Breast epithelium (tissue), 4 donors: ENCODE data around the gene ASXL1. TPM values are rescaled to one million over a fixed set of nuclear protein-coding genes. Genes with fewer than 3 reads are reported as not detected.
A peak's percentile ranks its signal among the peaks of the same experiment; 100 is the strongest.
"Not testable (repeated sequence)": the region's sequence is repeated elsewhere in the genome, so short reads cannot be mapped to it uniquely, and the experiment has no call there.

Experiments
- DNase-seq, 2 donors: peaks; one replicate each; pipeline ENCODE4 v3.0.0-alpha.2; 2019; ENCODE audit warnings: low spot score in 2 of 2
- H3K27ac ChIP-seq, 2 donors: fragments of 200-600 bp; sonication (generic) in 1 of 2; one replicate each; pipeline ENCODE4 v1.5.1; 2016 to 2019; ENCODE audit warnings: mild to moderate bottlenecking in 1 of 2
- H3K27me3 ChIP-seq, 2 donors: fragments of 200-600 bp; sonication (generic) in 1 of 2; one replicate each; pipeline versions ENCODE4 v1.5.1 to v1.6.0; 2017 to 2019; ENCODE audit warnings: control low read depth in 1 of 2, mild to moderate bottlenecking in 1 of 2
- H3K36me3 ChIP-seq: fragments of 200-600 bp; one replicate; pipeline ENCODE4 v1.5.1; 2019
- H3K4me1 ChIP-seq, 2 donors: fragments of 200-600 bp; sonication (generic); one replicate each; pipeline ENCODE4 v1.5.1; 2016 to 2019; ENCODE audit warnings: control low read depth in 1 of 2
- H3K4me3 ChIP-seq, 3 donors: fragments of 200-600 bp; sonication (generic); 1 replicate in 2 of 3; 2 replicates in 1 of 3; pipeline ENCODE4 v1.5.1; 2016 to 2019; ENCODE audit warnings: mild to moderate bottlenecking in 3 of 3, moderate library complexity in 2 of 3
- H3K9me3 ChIP-seq, 2 donors: fragments of 200-600 bp; sonication (generic) in 1 of 2; one replicate each; pipeline ENCODE4 v1.5.1; 2016 to 2019; ENCODE audit warnings: control low read depth in 1 of 2
- POLR2A ChIP-seq: fragments of 450-650 bp; IDR thresholded peaks from one replicate; pipeline ENCODE4 v1.6.1; 2016; ENCODE audit warnings: antibody characterized with exemption, mild to moderate bottlenecking, moderate library complexity
- POLR2AphosphoS5 ChIP-seq, 3 donors: sonication (generic); formaldehyde crosslinking; IDR thresholded peaks; one replicate each; pipeline ENCODE4 v1.6.1; 2017; ENCODE audit warnings: antibody characterized with exemption in 3 of 3
- intact Hi-C: fragments of 100-400 bp; cut with DNase I; formaldehyde crosslinking; loops from one replicate; pipeline ENCODE4 v1.15.1; 2023; ENCODE audit warnings: low total_unique reads
- total RNA-seq, 3 donors: library from RNA; depleted of rRNA; stranded (reverse); fragments of >200 nt; gene quantifications; one replicate each; pipeline ENCODE4 v1.1.0, GENCODE V29; 2016
- TF ChIP-seq, protein P1 (sequence below), 3 donors: fragments of 450-650 bp; IDR thresholded peaks; one replicate each; pipeline ENCODE4 v1.5.1; 2016 to 2017; ENCODE audit warnings: antibody characterized with exemption in 3 of 3, mild to moderate bottlenecking in 3 of 3, moderate library complexity in 3 of 3

ASXL1 gene
- total RNA-seq, 3 donors from 2014 or later, result 73.3 to 102 (median 97.3) TPM

- intact Hi-C loops, result no loop called here
- Histone ChIP-seq H3K4me1 (no peaks in the 10 kb centered on the region), H3K27ac (peak overlapping the region in 1 of 2 donors; percentile 7), H3K9me3 (no peaks in the 10 kb centered on the region), H3K27me3 (no peaks in the 10 kb centered on the region), H3K4me3 (no peak overlapping the region), H3K36me3 (no peaks in the 10 kb centered on the region)
- no peak for DNase-seq
- no peak for TF ChIP-seq POLR2AphosphoS5 (IDR thresholded peaks at IDR 0.05)
- TF ChIP-seq, protein P1, sequence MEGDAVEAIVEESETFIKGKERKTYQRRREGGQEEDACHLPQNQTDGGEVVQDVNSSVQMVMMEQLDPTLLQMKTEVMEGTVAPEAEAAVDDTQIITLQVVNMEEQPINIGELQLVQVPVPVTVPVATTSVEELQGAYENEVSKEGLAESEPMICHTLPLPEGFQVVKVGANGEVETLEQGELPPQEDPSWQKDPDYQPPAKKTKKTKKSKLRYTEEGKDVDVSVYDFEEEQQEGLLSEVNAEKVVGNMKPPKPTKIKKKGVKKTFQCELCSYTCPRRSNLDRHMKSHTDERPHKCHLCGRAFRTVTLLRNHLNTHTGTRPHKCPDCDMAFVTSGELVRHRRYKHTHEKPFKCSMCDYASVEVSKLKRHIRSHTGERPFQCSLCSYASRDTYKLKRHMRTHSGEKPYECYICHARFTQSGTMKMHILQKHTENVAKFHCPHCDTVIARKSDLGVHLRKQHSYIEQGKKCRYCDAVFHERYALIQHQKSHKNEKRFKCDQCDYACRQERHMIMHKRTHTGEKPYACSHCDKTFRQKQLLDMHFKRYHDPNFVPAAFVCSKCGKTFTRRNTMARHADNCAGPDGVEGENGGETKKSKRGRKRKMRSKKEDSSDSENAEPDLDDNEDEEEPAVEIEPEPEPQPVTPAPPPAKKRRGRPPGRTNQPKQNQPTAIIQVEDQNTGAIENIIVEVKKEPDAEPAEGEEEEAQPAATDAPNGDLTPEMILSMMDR (IDR thresholded peaks at IDR 0.05), result no peak
- TF ChIP-seq POLR2A, result no peak
Measured at GRCh38 chr20:32354592-32355416, 3.3 kb upstream of the ASXL1 start.

- Histone ChIP-seq H3K27me3 (no peaks in the 10 kb centered on the region), H3K4me3 (no peak overlapping the region), H3K4me1 (no peaks in the 10 kb centered on the region), H3K27ac (peak overlapping the region in 1 of 2 donors; percentile 9), H3K36me3 (no peaks in the 10 kb centered on the region), H3K9me3 (no peaks in the 10 kb centered on the region)
- intact Hi-C loops, result no loop called here
- TF ChIP-seq POLR2AphosphoS5 (IDR thresholded peaks at IDR 0.05) (no peak), POLR2A (no peak)
- TF ChIP-seq, protein P1 (IDR thresholded peaks at IDR 0.05), result no peak
- DNase-seq, result no peak
Measured at GRCh38 chr20:32355417-32355841, 2.7 kb upstream of the ASXL1 start.

DNA sequence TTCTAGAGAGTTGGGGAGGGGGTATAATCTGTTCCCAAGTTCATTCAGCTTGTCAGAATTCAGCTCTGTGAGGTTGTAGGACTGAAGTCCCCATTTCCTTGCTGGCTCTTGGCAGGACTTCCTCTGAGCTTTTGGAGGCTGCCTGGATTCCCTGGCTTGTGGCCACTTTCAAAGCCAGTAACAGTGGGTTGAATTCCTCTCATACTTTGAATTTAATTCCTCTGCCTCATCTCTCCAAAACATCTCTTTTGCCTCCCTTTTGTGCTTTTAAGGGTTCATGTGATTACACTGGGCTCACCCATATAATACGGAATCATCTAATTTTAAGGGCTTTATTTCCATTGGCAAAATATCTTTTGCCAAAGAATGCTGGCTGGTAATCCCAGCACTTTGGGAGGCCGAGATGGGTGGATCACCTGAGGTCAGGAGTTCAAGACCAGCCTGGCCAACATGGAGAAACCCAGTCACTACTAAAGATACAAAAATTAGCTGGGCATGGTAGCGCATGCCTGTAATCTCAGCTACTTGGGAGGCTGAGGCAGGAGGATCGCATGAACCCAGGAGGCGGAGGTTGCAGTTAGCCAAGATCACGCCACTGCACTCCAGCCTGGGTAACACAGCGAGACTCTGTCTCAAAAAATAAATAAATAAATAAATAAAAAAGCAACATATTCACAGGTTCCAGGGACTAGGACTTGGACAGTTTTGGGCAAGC lies 2.1 kb upstream of the ASXL1 start:
- H3K4me3 ChIP-seq, H3K9me3 ChIP-seq, H3K27me3 ChIP-seq, DNase-seq, H3K36me3 ChIP-seq, H3K4me1 ChIP-seq, intact Hi-C loops: not testable (repeated sequence)
- H3K27ac ChIP-seq, result peak overlapping the region in 1 of 2 donors; percentile 9

DNA sequence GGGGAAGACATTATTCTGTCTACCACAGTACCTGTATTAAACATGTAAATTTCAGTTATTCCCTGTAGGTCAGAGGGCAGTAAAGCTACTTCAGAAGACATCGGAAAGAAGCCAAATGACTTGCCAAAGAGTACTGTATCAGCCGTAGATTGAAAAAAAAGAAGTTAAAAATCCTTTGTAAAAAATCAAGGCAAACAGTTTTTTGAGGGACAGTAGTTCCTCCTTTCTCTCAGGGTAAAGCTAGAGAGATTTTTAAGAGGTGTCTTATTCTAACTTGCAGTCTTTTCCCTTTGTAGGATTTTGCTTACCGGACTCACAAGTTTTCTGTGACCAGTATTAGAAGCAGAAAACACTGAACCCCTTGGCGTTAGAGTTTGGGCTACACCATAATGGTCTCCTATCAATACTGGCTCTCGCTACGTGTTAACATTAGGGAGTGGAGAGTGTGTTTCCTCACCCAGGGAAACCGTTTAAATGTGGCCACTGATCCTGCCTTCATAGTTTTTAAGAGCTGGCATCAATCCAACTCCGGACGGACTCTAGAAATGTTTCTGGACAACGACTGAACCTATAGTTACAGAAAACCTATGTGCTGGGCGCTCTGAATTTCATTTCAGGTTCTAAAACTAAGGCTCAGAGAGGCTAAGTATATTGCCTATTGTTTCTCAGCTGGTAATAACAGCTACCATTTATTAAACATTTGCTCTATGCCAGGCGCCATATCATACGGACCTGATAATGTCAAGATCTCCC lies 1.3 kb upstream of the ASXL1 start:
- DNase-seq, result no peak
- Histone ChIP-seq H3K4me1 (no peaks in the 10 kb centered on the region), H3K4me3 (peak overlapping the region; percentile 81 to 96 (median 83)), H3K27me3 (no peaks in the 10 kb centered on the region), H3K9me3 (no peaks in the 10 kb centered on the region), H3K27ac (peak overlapping the region; percentile 97 to 99), H3K36me3 (no peaks in the 10 kb centered on the region)
- intact Hi-C loops, result no loop called here
- no peak for TF ChIP-seq POLR2AphosphoS5 (IDR thresholded peaks at IDR 0.05)
- TF ChIP-seq, protein P1 (IDR thresholded peaks at IDR 0.05), result no peak
- TF ChIP-seq POLR2A, result no peak

DNA sequence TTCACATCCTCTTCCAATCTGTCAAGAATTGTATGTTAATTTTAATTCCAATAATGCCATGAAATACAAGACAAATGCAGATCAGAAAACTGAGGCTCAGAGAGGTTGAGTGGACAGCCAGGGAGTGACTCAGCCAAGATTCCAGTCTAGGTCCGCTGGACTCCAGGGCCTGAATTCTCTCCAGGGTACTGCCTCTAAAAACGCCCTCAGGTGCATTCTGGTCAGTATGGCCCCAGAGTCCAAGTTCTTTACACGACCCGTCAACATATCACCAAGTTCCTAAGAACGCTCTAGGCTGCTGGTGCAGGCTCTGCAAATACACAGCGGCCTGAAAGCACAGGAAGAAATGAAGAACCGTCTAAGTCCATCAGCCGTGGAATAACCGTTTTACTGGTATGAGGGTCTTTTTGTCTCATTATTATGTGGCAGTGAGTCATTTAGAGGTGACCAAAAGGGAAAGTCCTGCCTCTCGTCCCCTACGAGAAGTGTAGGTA lies 709 bp upstream of the ASXL1 start:
- no peaks in the 10 kb centered on the region for H3K4me1 ChIP-seq
- TF ChIP-seq, protein P1 (IDR thresholded peaks at IDR 0.05), result no peak
- no peak for TF ChIP-seq POLR2A
- peak overlapping the region; percentile 97 to 99 for H3K27ac ChIP-seq
- intact Hi-C loops, result no loop called here
- no peaks in the 10 kb centered on the region for H3K9me3 ChIP-seq
- H3K27me3 ChIP-seq, result no peaks in the 10 kb centered on the region
- H3K36me3 ChIP-seq, result no peaks in the 10 kb centered on the region
- H3K4me3 ChIP-seq, result peak overlapping the region; percentile 81 to 96 (median 83)
- DNase-seq, result no peak
